PC-9 (cell line): ENCODE measurements around the gene MYOM1.

Source experiments
- CTCF ChIP-seq: fragments of 200-600 bp; sonication (generic); conservative IDR thresholded peaks from 2 replicates; pipeline ENCODE4 v1.6.1; 2017; ENCODE audit warnings: mixed run types, antibody characterized with exemption, mild to moderate bottlenecking, moderate library complexity
- EZH2 ChIP-seq: fragments of 200-600 bp; sonication (generic); IDR thresholded peaks from 2 replicates; pipeline ENCODE4 v1.8.0; 2017; ENCODE audit warnings: antibody characterized with exemption, low read depth

GRCh38 chr18:3071676-3072075 is 148.1 kb downstream of the MYOM1 start:
- TF ChIP-seq CTCF, result no peak
- TF ChIP-seq EZH2, result no peak
